ENCODE results near the gene ZBTB8OS. TPM values are rescaled to one million over a fixed set of nuclear protein-coding genes. Genes with fewer than 3 reads are reported as not detected.
"Not testable (repeated sequence)": the region's sequence is repeated elsewhere in the genome, so short reads cannot be mapped to it uniquely, and the experiment has no call there.

ZBTB8OS gene
- total RNA-seq, 1 experiment from 2014 or later = 42.7 TPM

GRCh38 chr1:32681999-32682398 lies 31.6 kb upstream of the ZBTB8OS start:
- ChIA-PET CTCF (no interaction called here), POLR2A (ENCODE audit: unreplicated experiment) (no interaction called here)
- Histone ChIP-seq H4K20me1 (ENCODE audit: insufficient read depth) (no peaks in the 10 kb centered on the region), H2AFZ (no peak overlapping the region), H3K27ac (no peak overlapping the region), H3K9me2 (ENCODE audit: insufficient read depth) (no peaks in the 10 kb centered on the region), H3K79me2 (ENCODE audit: low read depth) (no peaks in the 10 kb centered on the region), H3K4me1 (replicated peaks; ENCODE audit: insufficient read depth) (no peaks in the 10 kb centered on the region), H3K4me3 (no peak overlapping the region), H3F3A (ENCODE audit: insufficient read depth, low read depth) (peaks cover 64% of the 10 kb centered on the region), H3K9me3 (ENCODE audit: insufficient read depth, low read depth) (no peaks in the 10 kb centered on the region), H3K27me3 (ENCODE audit: insufficient read depth, low read depth) (no peaks in the 10 kb centered on the region), H3K4me2 (no peak overlapping the region), H3K36me3 (ENCODE audit: low read depth) (peaks cover 46% of the 10 kb centered on the region)
- no TSS peak for BruUV-seq (replicated peaks)
- TF ChIP-seq EZH2 (IDR thresholded peaks at IDR 0.05; ENCODE audit: low read depth) (no peak), CTCF (conservative IDR thresholded peaks at IDR 0.05) (no peak)
- DNase-seq = no peak
- intact Hi-C loops (cut with micrococcal nuclease; ENCODE audit: unreplicated experiment) = no loop called here

- Histone ChIP-seq H3K27ac (no peak overlapping the region), H3F3A (ENCODE audit: insufficient read depth, low read depth) (peaks cover 59% of the 10 kb centered on the region), H3K4me3 (no peak overlapping the region), H3K4me2 (no peak overlapping the region), H3K9me3 (ENCODE audit: insufficient read depth, low read depth) (no peaks in the 10 kb centered on the region), H2AFZ (no peak overlapping the region), H3K4me1 (replicated peaks; ENCODE audit: insufficient read depth) (no peaks in the 10 kb centered on the region), H3K79me2 (ENCODE audit: low read depth) (no peaks in the 10 kb centered on the region), H3K36me3 (ENCODE audit: low read depth) (peaks cover 46% of the 10 kb centered on the region), H4K20me1 (ENCODE audit: insufficient read depth) (no peaks in the 10 kb centered on the region), H3K27me3 (ENCODE audit: insufficient read depth, low read depth) (no peaks in the 10 kb centered on the region), H3K9me2 (ENCODE audit: insufficient read depth) (no peaks in the 10 kb centered on the region)
- DNase-seq = no peak
- ChIA-PET POLR2A (ENCODE audit: unreplicated experiment) (no interaction called here), CTCF (no interaction called here)
- no peak for TF ChIP-seq EZH2 (IDR thresholded peaks at IDR 0.05; ENCODE audit: low read depth)
- TF ChIP-seq CTCF (conservative IDR thresholded peaks at IDR 0.05) = no peak
- no TSS peak for BruUV-seq (replicated peaks)
- intact Hi-C loops (cut with micrococcal nuclease; ENCODE audit: unreplicated experiment) = no loop called here
Observed at GRCh38 chr1:32681509-32681908, 31.2 kb upstream of the ZBTB8OS start.

DNA sequence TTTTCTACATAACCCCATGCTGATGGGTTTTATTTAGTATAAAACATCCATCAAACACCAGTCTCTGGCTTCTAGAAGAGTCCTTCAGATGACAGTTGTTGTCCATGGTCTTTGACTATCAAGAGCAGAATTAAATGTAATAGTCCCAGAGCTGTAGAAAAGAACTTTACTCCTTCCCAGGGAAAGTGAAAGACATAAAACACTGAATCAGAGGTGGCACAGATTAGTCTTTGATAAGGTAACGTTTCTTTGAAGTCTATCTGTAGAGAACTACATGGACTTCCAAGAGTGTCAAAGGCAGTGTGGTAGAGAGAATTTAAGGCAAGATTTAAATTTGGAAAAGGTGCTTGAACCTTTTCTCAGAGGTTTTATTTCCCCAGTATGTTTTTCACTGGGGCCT lies 30.3 kb upstream of the ZBTB8OS start:
- Histone ChIP-seq H3K4me2 (no peak overlapping the region), H3K4me3 (no peak overlapping the region), H3K27ac (no peak overlapping the region), H3K9me2 (ENCODE audit: insufficient read depth) (no peaks in the 10 kb centered on the region), H4K20me1 (ENCODE audit: insufficient read depth) (no peaks in the 10 kb centered on the region), H3K4me1 (replicated peaks; ENCODE audit: insufficient read depth) (no peaks in the 10 kb centered on the region), H3K36me3 (ENCODE audit: low read depth) (peaks cover 47% of the 10 kb centered on the region), H3F3A (ENCODE audit: insufficient read depth, low read depth) (peaks cover 52% of the 10 kb centered on the region), H2AFZ (no peak overlapping the region), H3K79me2 (ENCODE audit: low read depth) (no peaks in the 10 kb centered on the region), H3K9me3 (ENCODE audit: insufficient read depth, low read depth) (no peaks in the 10 kb centered on the region), H3K27me3 (ENCODE audit: insufficient read depth, low read depth) (no peaks in the 10 kb centered on the region)
- CTCF ChIA-PET = no interaction called here
- no TSS peak for BruUV-seq (replicated peaks)
- no peak for DNase-seq
- intact Hi-C loops (cut with micrococcal nuclease; ENCODE audit: unreplicated experiment) = no loop called here
- TF ChIP-seq EZH2 (IDR thresholded peaks at IDR 0.05; ENCODE audit: low read depth) (no peak), CTCF (conservative IDR thresholded peaks at IDR 0.05) (no peak)
- POLR2A ChIA-PET (ENCODE audit: unreplicated experiment) = no interaction called here

- H2AFZ ChIP-seq; H3K9me2 ChIP-seq (ENCODE audit: insufficient read depth); H3K9me3 ChIP-seq (ENCODE audit: insufficient read depth, low read depth); H4K20me1 ChIP-seq (ENCODE audit: insufficient read depth); BruUV-seq (replicated peaks); DNase-seq; H3K27ac ChIP-seq; CTCF ChIA-PET; H3K4me1 ChIP-seq (replicated peaks; ENCODE audit: insufficient read depth); H3K79me2 ChIP-seq (ENCODE audit: low read depth); H3K27me3 ChIP-seq (ENCODE audit: insufficient read depth, low read depth); H3K4me3 ChIP-seq; POLR2A ChIA-PET (ENCODE audit: unreplicated experiment); H3K4me2 ChIP-seq: not testable (repeated sequence)
- intact Hi-C loops (cut with micrococcal nuclease; ENCODE audit: unreplicated experiment) = loop anchor here (5.0 kb wide), 1 partner anchor 147 kb away; no protein-coding TSS in a partner anchor
- Histone ChIP-seq H3F3A (ENCODE audit: insufficient read depth, low read depth) (peaks cover 45% of the 10 kb centered on the region), H3K36me3 (ENCODE audit: low read depth) (peaks cover 44% of the 10 kb centered on the region)
Observed at GRCh38 chr1:32679993-32680392, 29.6 kb upstream of the ZBTB8OS start.

Measured in PC-9 (cell line).